ENCODE data around the gene SLAIN1. TPM values are rescaled to one million over a fixed set of nuclear protein-coding genes. Genes with fewer than 3 reads are reported as not detected.

SLAIN1 gene
- 14.8 TPM for total RNA-seq

GRCh38 chr13:77697217-77698103 lies at the start of gene SLAIN1:
Gene SLAIN1, plus strand, starts transcription at chr13:77697687. Its CDS starts 227 bp downstream, at chr13:77697914.

Small RNA genes lying within 50 kb of the gene (small RNA-seq; reads per million reads assigned to genes)
- gene MIR3665 (ENCODE audit: low replicate concordance), result not detected
- gene SPTLC1P5 (ENCODE audit: low replicate concordance), result not detected

Other genes with a start within 250 kb of the SLAIN1 start
- not detected for gene SCEL, start 162.0 kb upstream of the SLAIN1 start, total RNA-seq
- gene EDNRB, start 221.1 kb downstream of the SLAIN1 start, total RNA-seq, result 70.6 TPM

All from metanephros (tissue), 2 donors.